GM18907 (cell line): ENCODE data around the gene POGLUT2.

ENCODE experiments used
- ATAC-seq: cut with Tn5 transposase; IDR thresholded peaks from one replicate; pipeline ENCODE4 v1.9.1; 2021; ENCODE audit warnings: mild to moderate bottlenecking, moderate library complexity; ENCODE audit not compliant: unreplicated experiment

Gene POGLUT2

DNA sequence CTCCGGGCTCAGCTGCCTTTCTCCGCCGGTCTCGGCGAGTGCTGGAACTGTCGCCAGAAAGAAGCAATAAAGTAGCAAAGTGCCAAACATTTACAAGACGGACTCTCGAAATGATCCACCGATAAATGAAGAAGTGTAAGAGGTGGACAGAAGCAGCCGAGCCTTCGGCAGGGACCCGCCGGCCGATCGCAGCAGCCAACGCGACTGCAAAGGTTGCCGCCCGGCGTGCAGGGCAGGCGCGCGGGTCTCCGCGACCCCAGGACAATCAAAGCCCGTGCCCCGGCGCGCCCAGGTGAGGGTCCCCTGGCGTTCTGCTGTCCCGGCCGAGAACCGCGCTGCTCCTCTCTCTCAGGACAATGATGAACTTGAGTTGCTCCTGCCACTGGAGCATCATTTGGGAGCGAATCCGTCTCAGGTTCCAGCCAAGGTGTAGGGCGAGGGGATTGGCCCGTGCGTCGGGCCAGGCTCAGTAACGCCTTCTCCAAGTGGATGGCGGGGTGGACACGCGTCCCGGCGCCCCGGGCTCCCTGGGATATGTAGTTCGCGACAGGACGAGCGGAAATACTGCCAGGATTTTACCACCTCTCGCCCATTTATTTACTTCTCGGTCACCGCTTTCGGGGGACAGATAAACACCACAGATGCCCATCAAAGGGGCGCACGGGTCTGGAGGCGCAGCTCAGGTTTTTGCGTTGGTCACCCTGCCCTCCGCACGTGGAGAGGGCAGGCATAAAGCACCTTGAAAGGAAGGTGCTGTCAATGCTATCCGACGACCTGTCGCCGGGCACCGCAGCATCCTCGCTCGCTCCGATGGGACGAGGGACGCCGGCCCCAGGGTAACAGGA lies at the start of gene POGLUT2, which contains the start of gene BIVM:
TSS of gene POGLUT2 (minus strand) at position 396 of the 845 bp plus-strand sequence. CDS start at position 90, 306 bp downstream.
TSS of gene BIVM (plus strand) at position 539 of the 845 bp plus-strand sequence. CDS start 8,149 bp downstream, outside the sequence.
- ATAC-seq: peak; percentile 88

DNA sequence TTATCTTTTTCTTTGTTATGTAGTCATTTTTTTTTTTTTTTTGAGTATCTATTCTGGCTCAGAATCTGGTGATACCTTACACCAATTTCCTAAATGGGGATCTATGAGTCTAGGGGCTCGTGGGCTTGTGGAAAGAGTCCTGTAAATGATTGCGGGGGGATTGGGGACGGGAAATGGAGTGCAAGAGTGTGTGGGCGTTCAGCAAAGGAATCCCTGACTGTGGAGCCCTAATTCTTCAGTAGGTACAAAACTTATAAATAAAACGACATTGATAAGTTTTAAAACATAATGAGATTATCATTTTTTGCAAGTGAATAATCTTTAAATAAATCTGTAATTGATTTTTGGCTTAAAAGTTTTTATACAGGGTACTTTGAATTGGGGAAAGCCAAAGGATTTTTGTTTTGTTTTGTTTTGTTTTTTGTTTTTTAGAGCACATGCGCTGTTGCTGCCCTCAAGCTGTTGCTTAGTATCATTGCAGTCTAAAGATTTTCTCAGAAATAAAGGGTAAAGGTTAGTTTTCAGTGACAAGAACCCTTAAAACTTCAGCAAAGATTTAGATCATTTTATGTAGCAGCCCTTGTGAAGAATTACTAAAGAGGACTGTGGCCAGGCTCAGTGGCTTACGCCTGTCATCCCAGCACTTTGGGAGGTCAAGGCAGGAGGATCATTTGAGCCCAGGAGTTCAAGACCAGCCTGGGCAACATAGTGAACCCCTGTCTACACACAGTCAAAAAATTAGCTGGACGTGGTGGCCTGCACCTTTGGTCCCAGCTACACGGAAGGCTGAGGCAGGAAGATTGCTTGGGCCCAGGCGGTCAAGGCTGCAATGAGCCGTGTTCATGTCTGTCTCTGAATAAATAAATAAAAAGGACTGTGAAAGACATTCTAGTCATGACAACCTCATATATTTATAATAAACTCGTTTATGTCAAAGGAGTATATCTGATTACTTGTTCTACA lies 48.8 kb upstream of the POGLUT2 start:
- ATAC-seq: peak; percentile 17

DNA sequence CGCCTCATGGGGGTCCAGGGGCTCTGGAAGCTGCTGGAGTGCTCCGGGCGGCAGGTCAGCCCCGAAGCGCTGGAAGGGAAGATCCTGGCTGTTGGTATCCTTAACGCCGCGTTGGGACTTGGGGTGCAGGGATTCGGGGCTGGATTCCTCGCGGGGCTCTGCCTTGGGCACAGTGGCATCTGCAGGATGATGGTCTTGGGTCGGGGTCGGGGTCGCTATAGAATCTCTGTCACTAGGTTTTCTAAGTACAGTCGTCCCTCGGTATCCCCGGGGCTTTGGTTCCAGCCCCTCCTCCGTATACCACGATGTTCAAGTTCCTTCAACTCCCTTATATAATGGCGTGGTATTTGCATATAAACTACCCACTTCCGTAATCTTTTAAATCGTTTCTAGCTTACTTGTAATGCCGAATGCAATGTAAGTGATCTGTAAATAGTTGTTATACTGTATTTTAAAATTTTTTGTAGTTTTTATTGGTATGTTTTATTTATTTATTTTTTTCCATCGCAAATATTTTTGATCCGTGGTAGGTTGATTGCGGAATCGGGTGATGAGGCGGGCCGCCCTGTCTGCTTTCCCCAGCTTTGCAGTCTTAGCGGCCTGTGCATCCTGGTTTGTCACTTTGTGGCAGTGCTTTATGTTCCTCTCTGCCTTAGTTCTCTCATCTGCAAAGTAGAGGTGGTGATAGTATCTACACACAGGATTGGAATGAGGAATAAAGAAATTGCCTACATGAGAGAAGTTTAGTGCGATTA lies 47.7 kb upstream of the POGLUT2 start:
- ATAC-seq: peak; percentile 49

DNA sequence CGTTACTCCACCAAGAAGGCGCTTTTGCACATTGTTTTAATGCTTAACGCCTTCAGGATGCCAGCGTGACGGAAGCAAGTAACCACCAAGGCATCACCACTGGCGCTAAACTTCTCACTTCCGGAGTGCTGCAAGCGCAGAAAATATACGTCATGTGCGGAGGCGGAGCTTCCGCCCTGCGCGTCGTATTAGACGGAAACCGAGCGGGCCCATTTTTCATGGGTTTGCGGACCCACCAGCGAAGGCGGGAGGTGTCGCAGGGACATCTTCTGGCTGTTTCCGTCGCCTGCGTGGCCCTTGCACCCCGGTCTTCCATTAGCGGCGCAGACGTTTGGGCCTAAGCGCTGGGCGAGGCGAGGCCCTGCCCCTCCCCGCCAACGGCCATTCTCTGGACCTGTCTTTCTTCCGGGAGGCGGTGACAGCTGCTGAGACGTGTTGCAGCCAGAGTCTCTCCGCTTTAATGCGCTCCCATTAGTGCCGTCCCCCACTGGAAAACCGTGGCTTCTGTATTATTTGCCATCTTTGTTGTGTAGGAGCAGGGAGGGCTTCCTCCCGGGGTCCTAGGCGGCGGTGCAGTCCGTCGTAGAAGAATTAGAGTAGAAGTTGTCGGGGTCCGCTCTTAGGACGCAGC lies 47.0 kb upstream of the POGLUT2 start, which contains the start of gene ERCC5:
TSS of gene ERCC5 (plus strand) at position 403 of the 631 bp plus-strand sequence. CDS start 235 bp downstream, outside the sequence.
- ATAC-seq: peak; percentile 88

DNA sequence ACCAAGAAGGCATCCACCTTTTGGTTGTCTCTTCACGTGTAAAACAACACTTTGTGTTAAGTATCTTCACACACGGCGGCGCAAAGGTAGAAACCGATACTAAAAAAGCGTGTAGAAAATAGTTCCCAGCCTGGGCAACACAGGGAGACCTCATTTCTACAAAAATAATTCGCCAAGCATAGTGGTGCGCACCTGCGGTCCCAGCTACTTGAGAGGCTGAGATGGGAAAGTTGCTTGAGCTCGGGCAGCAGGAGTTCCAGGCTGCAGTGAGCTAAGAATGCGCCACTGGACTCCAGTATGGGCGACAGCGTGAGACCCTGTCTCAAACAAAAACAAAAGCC lies 46.5 kb upstream of the POGLUT2 start:
- peak; percentile 29 for ATAC-seq

GRCh38 chr13:102839462-102839861 lies 40.7 kb upstream of the POGLUT2 start:
- ATAC-seq: no peak

DNA sequence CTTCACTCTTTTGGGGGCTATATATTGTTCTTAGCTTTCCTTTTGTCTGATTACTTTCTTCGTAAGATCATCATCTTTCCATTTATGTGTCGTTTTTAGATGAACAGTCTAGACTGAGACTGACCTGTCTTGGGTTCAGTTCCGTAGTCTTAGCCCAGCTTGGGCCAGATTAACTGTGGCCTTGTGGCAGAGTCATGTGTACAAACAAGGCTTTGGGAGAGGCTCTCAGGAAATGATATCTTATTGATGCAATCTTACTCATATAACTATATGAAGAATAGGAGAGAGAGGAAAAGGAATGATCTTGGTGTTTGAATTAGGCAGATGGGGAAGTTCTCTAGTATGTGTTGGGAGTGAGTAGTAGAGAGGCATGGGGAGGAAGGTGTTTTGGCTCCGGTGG lies 40.2 kb upstream of the POGLUT2 start:
- no peak for ATAC-seq

- no peak for ATAC-seq
Observed at GRCh38 chr13:102838273-102838672, 39.5 kb upstream of the POGLUT2 start.

DNA sequence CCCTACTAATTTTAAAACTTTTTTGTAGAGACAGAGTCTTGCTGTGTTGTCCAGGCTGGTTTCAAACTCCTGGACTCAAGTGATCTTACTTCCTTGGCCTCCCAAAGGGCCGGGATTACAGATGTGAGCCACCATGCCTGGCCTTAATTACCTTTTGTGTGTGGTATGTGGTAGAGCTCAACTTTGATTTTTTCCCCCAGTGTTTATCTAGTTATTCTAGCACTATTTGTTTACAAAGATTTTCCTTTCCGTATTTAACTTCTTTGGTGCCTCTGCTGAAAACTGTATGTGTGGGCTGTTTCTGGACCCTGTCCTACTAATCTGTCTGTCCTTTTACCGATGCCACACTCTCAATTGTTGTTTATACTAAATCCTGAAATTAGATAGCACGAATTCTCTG lies 37.7 kb upstream of the POGLUT2 start:
- no peak for ATAC-seq

DNA sequence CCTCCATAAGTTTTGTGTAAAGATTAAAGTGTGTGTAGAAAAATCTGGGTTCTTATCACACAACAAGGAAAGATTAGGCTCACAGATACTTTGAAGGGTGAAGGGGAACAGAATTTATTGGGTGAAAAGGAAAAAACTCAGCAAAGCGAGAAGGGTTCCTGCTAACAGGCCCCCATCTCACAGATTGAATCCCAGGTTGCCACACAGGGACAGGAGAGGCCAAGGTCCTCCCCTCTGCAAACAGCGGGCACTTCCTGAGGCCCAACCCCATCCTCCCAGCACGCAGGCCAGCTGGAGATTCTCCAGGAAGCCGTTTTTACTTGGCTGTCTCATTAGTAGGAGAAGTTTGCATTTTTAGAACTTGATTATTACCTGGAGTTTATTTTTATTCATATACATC lies 31.9 kb upstream of the POGLUT2 start:
- ATAC-seq: no peak

GRCh38 chr13:102825921-102826706 lies 27.3 kb upstream of the POGLUT2 start:
- no peak for ATAC-seq

DNA sequence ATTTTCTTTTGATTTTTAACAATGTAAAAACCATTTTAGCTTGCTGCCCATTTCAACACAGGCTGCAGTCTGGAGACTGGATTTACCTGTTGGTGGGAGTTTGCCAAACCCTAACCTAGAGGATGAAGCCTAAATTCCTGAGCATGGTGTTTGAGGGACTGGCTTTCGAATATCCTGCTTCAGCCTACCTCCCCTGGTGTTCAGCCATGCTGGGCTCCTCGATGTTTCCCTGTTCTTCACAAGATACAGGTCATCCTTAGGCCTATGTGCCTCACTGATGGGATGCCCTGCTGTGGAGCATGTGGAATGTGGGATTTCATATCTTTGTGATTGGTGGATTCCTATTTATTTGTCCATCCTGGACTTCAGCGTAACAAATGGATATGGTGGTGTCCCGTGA lies 26.6 kb upstream of the POGLUT2 start:
- no peak for ATAC-seq

DNA sequence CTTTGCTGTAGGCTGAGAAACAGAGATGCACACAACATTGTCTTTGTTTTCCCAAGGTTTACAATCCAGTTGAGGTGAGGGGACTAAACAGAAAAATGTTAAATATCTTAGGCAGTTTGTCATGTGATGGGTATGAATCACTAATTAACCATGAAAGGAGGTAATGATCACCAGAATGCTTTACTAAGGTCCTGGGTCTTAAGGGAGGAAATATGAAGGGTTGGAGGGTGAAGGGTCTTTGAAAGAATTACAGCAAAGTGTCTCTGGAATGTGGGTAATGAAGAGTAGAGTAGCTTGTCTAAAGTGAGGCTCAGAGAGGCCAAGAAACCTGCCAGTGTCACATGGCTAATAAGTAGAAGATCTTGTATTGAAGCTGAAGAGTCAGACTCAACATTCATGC lies 19.1 kb upstream of the POGLUT2 start:
- no peak for ATAC-seq

- ATAC-seq: no peak
Observed at GRCh38 chr13:102817241-102817640, 18.5 kb upstream of the POGLUT2 start.

GRCh38 chr13:102816708-102817107 lies 17.9 kb upstream of the POGLUT2 start:
- ATAC-seq: no peak

DNA sequence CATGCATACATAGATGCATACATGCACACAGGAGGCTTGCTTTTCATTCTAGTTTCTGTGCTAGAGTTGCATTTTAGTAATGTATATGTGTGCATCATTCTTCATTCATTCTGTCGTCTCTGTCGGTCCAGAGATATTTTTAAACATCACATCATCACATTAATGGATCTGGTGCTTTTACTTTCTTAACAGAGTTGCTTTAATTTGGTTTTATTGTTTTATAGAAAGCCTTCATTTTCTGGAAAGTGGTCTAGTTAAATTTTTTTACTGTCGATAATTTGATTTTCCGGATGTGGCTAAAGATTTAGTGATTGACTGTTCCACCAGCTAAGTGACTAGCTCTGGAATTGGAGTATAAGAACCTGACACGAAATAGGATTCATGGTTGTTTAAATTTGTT lies 17.0 kb upstream of the POGLUT2 start:
- ATAC-seq: no peak

DNA sequence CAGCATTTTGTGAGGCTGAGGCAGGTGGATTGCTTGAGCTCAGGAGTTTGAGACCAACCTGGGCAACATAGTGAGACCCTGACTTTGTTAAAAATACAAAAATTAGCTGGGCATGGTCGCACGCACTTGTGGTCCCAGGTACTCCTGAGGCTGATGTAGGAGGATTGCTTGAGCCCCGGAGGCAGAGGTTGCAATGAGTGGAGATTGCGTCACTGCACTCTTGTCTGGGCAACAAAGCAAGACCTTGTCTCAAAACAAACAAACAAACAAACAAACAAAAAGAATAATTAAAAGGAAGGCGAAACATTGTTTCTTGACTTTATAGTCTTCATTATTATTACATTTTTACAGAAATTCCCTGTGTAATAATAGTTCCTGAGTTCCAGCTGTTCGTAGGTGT lies 16.0 kb upstream of the POGLUT2 start:
- ATAC-seq: no peak

DNA sequence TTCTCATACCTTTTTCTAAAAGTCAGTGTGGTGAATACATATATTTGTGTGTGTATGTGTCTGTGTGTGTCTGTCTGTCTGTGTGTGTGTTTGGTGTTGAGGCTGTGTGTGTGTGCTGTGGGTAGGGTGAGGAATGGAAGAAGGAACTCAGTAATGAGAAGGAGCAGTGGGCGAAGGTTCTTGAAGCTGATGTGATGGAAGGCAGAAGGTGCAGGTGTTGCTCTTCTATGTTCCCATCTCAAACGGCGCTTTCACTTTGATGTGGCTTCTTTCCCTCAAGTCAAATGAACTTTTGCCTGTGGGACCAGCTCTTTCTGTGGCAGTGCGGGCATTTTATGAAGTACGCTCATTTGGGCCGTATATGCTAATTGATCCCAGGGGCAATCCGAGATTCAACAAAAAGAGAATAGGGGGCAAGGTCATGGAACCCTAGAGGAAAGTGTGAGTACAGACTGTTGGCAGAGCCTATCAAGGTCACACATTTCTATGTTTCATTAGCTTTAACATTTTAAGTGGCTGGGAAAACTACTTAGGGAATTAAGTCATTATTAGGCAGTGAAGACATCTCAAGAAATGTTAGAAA lies 15.3 kb upstream of the POGLUT2 start:
- ATAC-seq: no peak

GRCh38 chr13:102812611-102813287 lies 14.0 kb upstream of the POGLUT2 start:
- no peak for ATAC-seq
